ENCODE measurements around the gene LAMC2.
A peak's percentile ranks its signal among the peaks of the same experiment; 100 is the strongest.

LAMC2 gene

DNA sequence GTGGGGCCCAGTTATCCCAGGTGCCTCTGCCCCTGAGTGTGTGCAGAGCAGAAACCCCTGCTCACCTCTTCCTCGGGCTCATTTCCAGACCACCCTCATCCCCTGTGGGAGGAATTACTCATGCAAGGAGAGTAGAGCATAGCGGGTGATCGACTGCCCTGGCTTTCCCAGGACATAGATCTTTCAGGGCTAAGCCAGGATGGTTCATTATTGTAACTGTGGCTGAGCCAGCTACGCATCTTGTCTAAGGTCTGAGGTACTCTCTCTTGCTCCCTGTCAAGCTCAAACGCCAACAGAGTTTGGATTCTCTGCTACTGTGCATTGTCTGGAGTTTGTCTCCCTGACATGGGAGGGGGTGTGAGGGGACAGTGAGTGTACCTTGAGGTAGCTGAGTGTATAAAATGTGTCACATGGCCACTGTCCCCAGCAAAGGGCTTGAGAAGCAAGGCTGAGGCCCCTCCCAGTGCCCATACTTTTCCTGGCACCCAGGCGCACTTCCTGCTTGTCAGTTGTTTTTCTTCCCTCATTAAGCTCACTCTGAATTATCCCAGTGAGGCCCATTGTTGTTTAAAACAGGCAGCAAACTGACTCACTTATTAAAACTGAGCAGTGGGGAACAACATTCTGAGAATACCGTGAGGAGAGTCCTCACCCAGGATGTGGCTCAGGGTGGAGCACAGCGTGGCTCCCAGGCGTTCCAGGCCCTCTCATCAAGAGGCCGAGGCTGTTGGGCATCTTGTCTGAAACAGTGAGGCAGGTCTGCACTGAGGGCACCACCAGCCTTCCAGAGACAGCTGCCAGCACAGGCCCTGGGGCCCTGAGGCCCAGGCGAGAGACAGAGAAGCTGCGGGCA lies 92.9 kb downstream of the LAMC2 start:
- in situ Hi-C loops (cut with MboI; ENCODE audit: low pct_unique_long_range_greater_than_20kb, low sequenced_read_pairs, unreplicated experiment) = no loop called here
- TF ChIP-seq, protein P1, sequence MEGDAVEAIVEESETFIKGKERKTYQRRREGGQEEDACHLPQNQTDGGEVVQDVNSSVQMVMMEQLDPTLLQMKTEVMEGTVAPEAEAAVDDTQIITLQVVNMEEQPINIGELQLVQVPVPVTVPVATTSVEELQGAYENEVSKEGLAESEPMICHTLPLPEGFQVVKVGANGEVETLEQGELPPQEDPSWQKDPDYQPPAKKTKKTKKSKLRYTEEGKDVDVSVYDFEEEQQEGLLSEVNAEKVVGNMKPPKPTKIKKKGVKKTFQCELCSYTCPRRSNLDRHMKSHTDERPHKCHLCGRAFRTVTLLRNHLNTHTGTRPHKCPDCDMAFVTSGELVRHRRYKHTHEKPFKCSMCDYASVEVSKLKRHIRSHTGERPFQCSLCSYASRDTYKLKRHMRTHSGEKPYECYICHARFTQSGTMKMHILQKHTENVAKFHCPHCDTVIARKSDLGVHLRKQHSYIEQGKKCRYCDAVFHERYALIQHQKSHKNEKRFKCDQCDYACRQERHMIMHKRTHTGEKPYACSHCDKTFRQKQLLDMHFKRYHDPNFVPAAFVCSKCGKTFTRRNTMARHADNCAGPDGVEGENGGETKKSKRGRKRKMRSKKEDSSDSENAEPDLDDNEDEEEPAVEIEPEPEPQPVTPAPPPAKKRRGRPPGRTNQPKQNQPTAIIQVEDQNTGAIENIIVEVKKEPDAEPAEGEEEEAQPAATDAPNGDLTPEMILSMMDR (IDR thresholded peaks at IDR 0.05; ENCODE audit: extremely low read depth, insufficient read depth, missing control alignments) = no peak
- no peak for DNase-seq (ENCODE audit: low spot score)

- DNase-seq (ENCODE audit: low spot score) = no peak
- in situ Hi-C loops (cut with MboI; ENCODE audit: low pct_unique_long_range_greater_than_20kb, low sequenced_read_pairs, unreplicated experiment) = no loop called here
- TF ChIP-seq, protein P1 (IDR thresholded peaks at IDR 0.05; ENCODE audit: extremely low read depth, insufficient read depth, missing control alignments) = no peak
Measured at GRCh38 chr1:183279835-183280234, 93.8 kb downstream of the LAMC2 start.

GRCh38 chr1:183281039-183281438 lies 95.0 kb downstream of the LAMC2 start:
- TF ChIP-seq, protein P1 (IDR thresholded peaks at IDR 0.05; ENCODE audit: extremely low read depth, insufficient read depth, missing control alignments) = peak; percentile 7
- in situ Hi-C loops (cut with MboI; ENCODE audit: low pct_unique_long_range_greater_than_20kb, low sequenced_read_pairs, unreplicated experiment) = no loop called here
- no peak for DNase-seq (ENCODE audit: low spot score)

- TF ChIP-seq, protein P1 (IDR thresholded peaks at IDR 0.05; ENCODE audit: extremely low read depth, insufficient read depth, missing control alignments) = peak; percentile 88
- DNase-seq (ENCODE audit: low spot score) = peak; percentile 76
- in situ Hi-C loops (cut with MboI; ENCODE audit: low pct_unique_long_range_greater_than_20kb, low sequenced_read_pairs, unreplicated experiment) = no loop called here
Measured at GRCh38 chr1:183281553-183282091, 95.6 kb downstream of the LAMC2 start.

DNA sequence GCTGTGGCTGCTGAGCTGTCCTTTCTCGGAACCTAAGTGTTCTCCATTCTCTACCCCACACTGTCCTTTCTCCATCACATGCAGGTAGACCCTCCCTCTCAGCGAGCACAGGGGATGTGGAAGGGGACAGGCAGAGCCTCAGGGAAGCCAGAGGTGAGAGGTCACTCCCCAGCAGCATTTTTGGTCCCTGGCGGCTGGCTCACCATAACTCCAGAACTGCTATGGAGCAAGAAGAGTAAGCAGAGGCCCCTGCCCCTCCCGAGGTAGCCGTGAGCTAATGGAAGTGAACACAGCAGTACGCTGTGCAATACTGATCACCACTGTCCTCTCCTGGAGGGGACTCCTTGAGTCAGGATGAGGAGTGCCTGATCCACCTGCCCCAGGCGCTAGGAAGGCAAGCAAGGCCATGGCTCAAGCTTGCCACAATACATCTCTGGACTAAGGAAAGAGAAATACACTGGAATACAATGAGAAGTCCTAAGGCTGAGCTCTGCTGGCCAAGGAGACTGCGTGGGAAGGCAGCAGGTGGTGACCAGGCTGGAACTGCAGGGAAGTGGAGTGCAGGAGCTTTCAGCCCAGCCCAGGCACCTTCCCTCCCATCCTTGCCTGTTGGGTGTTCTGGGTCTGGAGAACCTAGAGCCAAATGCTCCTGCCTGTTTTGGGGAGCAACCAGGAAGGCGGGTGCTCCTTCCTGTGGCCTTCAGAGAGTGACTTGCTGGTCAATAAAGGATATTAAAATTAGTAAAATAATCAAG lies 96.2 kb downstream of the LAMC2 start:
- in situ Hi-C loops (cut with MboI; ENCODE audit: low pct_unique_long_range_greater_than_20kb, low sequenced_read_pairs, unreplicated experiment) = no loop called here
- DNase-seq (ENCODE audit: low spot score) = no peak
- TF ChIP-seq, protein P1 (IDR thresholded peaks at IDR 0.05; ENCODE audit: extremely low read depth, insufficient read depth, missing control alignments) = no peak

DNA sequence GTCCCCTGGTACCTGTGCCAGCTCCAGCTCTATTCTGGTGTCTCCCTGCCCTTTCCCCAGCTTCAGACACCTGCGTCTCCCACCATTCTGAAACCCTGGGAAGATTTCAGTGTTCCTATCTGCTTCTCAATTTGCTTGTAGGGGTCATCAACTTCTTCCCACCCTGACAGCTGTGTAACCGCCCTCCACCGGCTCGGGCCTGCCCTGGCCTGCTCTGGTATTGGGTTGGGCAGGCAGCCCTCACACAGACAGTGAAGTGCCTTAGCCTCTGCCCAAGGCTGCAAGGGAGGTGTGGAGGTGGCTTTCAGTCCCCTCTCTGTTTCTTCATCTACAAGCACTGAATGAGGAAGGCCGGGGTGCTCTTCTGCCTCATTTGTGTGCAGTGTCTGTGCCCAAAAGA lies 97.2 kb downstream of the LAMC2 start:
- TF ChIP-seq, protein P1 (IDR thresholded peaks at IDR 0.05; ENCODE audit: extremely low read depth, insufficient read depth, missing control alignments) = no peak
- in situ Hi-C loops (cut with MboI; ENCODE audit: low pct_unique_long_range_greater_than_20kb, low sequenced_read_pairs, unreplicated experiment) = no loop called here
- DNase-seq (ENCODE audit: low spot score) = no peak
